ENCODE data around the gene CHID1. TPM values are rescaled to one million over a fixed set of nuclear protein-coding genes. Genes with fewer than 3 reads are reported as not detected.

Gene CHID1
- total RNA-seq, 1 donor from 2014 or later, result 108 TPM

DNA sequence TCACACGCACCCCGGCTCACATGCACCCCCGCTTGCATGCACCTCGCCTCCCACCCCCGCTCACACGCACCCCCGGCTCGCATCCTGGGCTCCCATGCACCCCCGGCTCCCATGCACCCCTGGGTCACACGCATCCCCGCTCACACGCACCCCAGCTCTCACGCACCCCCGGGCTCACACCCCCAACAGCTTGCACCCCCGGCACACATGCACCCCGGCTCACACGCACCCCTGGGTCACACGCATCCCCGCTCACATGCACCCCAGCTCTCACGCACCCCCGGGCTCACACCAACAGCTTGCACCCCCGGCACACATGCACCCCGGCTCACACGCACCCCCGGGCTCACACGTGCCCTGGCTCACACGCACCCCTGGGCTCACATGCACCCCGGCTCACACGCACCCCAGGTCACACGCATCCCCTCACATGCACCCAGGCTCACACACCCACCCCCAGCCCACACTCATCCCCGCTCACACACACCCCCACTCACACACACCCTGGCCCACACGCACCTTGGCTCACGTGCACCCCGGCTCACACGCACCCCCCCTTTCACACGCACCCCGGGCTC, 51.8 kb downstream of the CHID1 start:
- no peak overlapping the region for H3K4me3 ChIP-seq (ENCODE audit: low read depth, low read length)
- TF ChIP-seq CTCF (conservative IDR thresholded peaks at IDR 0.05; ENCODE audit: low read depth, low read length), result no peak
- DNase-seq (ENCODE audit: low read depth), result no peak

- H3K4me3 ChIP-seq (ENCODE audit: low read depth, low read length), result no peak overlapping the region
- DNase-seq (ENCODE audit: low read depth), result no peak
- no peak for TF ChIP-seq CTCF (conservative IDR thresholded peaks at IDR 0.05; ENCODE audit: low read depth, low read length)
These were observed 52.4 kb downstream of the CHID1 start for GRCh38 chr11:858053-858761.

- TF ChIP-seq CTCF (conservative IDR thresholded peaks at IDR 0.05; ENCODE audit: low read depth, low read length), result no peak
- H3K4me3 ChIP-seq (ENCODE audit: low read depth, low read length), result no peak overlapping the region
- no peak for DNase-seq (ENCODE audit: low read depth)
These were observed 54.2 kb downstream of the CHID1 start for GRCh38 chr11:856397-856796.

GRCh38 chr11:855796-856195, 54.8 kb downstream of the CHID1 start:
- DNase-seq (ENCODE audit: low read depth), result no peak
- H3K4me3 ChIP-seq (ENCODE audit: low read depth, low read length), result no peak overlapping the region
- no peak for TF ChIP-seq CTCF (conservative IDR thresholded peaks at IDR 0.05; ENCODE audit: low read depth, low read length)

DNA sequence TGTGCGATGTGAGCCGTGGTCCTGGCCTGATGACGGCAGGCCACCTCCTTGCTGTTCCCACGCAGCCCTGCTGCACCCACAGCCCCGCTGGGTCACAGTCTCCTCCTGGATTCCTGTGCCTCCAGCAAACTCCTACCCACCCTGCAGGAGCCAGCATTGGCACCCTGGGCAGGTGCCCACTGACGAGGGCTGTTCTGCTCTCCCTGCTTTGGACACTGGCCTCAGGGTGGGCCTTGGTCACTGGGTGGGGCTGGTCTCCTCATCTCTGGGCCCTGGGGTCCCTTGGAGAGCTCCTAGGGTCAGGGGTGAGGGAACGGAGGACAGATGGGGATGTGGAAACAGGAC, 55.3 kb downstream of the CHID1 start:
- no peak for TF ChIP-seq CTCF (conservative IDR thresholded peaks at IDR 0.05; ENCODE audit: low read depth, low read length)
- H3K4me3 ChIP-seq (ENCODE audit: low read depth, low read length), result no peak overlapping the region
- no peak for DNase-seq (ENCODE audit: low read depth)

DNA sequence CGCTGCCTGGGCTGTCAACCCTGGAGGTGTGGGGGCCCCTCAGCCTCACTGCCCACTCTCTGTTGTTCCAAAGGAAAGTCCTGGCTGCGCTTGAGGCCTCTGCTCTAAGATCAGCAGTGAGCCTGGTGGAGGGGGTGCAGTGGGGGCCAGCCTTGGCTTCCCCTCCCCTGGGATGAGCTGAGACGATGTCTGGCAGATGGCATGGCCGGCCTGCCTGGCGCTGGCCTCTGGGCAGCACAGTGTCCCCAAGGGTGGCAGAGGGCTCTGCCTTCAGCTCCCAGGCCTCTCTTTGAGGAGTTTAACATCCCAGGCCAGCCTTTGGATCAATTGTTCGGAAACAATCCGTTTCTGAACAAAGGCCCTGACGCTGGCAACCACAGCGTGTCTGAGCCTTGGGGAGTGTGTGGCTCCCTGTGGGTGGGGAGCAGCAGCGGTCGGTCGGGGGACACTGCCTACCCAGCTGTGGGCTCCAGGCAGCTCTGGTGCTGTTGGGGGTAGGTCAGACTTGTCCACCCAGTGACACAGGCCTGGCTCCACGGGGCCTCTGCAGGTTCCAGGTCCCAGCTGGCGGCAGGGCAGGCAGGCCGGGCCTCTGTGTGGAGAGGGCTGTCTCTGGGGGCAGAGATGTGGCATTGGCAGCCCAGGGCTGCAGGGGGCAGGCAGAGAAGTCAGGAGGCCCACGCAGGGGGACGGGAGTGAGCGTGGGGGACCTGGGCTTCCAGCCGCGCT, 55.8 kb downstream of the CHID1 start:
- DNase-seq (ENCODE audit: low read depth), result no peak
- no peak for TF ChIP-seq CTCF (conservative IDR thresholded peaks at IDR 0.05; ENCODE audit: low read depth, low read length)
- no peak overlapping the region for H3K4me3 ChIP-seq (ENCODE audit: low read depth, low read length)

Data from epithelial cell of proximal tubule (primary cell).